H1 (cell line): ENCODE results near the gene FOXN4. TPM values are rescaled to one million over a fixed set of nuclear protein-coding genes. Genes with fewer than 3 reads are reported as not detected.

Experiments
- CTCF ChIA-PET: fragments of 300-600 bp; sonication (Branson Sonifier 250); formaldehyde crosslinking; loops from one replicate; lab custom pipeline; 2021; ENCODE audit not compliant: partially characterized antibody; lab: Charles Lee
- POLR2A ChIA-PET: fragments of 300-600 bp; sonication (Branson Sonifier 250); formaldehyde crosslinking; loops from one replicate; lab custom pipeline; 2021; ENCODE audit warnings: inconsistent platforms; ENCODE audit not compliant: partially characterized antibody; lab: Charles Lee
- DNase-seq, 2 experiments: peaks; one replicate each; pipeline versions ENCODE4 v3.0.0 to v3.0.0-alpha.2; 2010 to 2022; ENCODE audit warnings: low spot score in 2 of 2, low read depth in 1 of 2, mixed read lengths in 1 of 2
- FAIRE-seq: peaks from 2 replicates; lab custom pipeline; 2011; peaks lifted over from hg19 to GRCh38; lab: Jason Lieb, UNC
- H2AFZ ChIP-seq: 2 replicates; pipeline ENCODE4 v1.8.1; 2012; ENCODE audit warnings: low read length, inconsistent platforms
- H2AK5ac ChIP-seq: 2 replicates; pipeline ENCODE4 v1.6.1; 2013; ENCODE audit warnings: low read depth, low read length
- H2BK120ac ChIP-seq: replicated peaks from 2 replicates; pipeline ENCODE3; 2013; ENCODE audit warnings: low read depth, low read length, inconsistent platforms
- H2BK12ac ChIP-seq: 2 replicates; pipeline ENCODE4 v1.6.1; 2013; ENCODE audit warnings: low read depth, low read length
- H2BK15ac ChIP-seq: 2 replicates; pipeline ENCODE4 v1.6.1; 2013; ENCODE audit warnings: low read length
- H2BK20ac ChIP-seq: 2 replicates; pipeline ENCODE4 v1.6.1; 2013; ENCODE audit warnings: low read length
- H2BK5ac ChIP-seq: 2 replicates; pipeline ENCODE4 v1.6.1; 2013; ENCODE audit warnings: low read depth, low read length
- H3K14ac ChIP-seq: 2 replicates; pipeline ENCODE4 v1.6.1; 2013; ENCODE audit warnings: inconsistent platforms; ENCODE audit not compliant: insufficient read length
- H3K18ac ChIP-seq: 2 replicates; pipeline ENCODE4 v1.6.1; 2013; ENCODE audit warnings: low read length; ENCODE audit errors: extremely low read depth
- H3K23ac ChIP-seq: 2 replicates; pipeline ENCODE4 v1.6.1; 2013; ENCODE audit warnings: inconsistent platforms; ENCODE audit not compliant: insufficient read length
- H3K23me2 ChIP-seq: 2 replicates; pipeline ENCODE4 v1.6.1; 2013; ENCODE audit warnings: low read depth, low read length
- H3K27ac ChIP-seq: 2 replicates; pipeline ENCODE4 v1.6.1; 2011; ENCODE audit warnings: low read depth, low read length, inconsistent platforms
- H3K27me3 ChIP-seq, 4 experiments: replicated peaks in 1 of 4; 1 replicate in 1 of 4; 2 replicates in 3 of 4; pipeline versions ENCODE4 v1.6.1 to v1.8.1; 2011 to 2013; ENCODE audit warnings: low read length in 3 of 4, mild to moderate bottlenecking in 3 of 4, inconsistent platforms in 2 of 4, mixed read lengths in 2 of 4, moderate library complexity in 1 of 4; ENCODE audit not compliant: control insufficient read depth in 3 of 4, insufficient read depth in 3 of 4; ENCODE audit errors: extremely low read depth in 1 of 4
- H3K36me3 ChIP-seq, 4 experiments: 2 replicates each; pipeline versions ENCODE4 v1.6.1 to v1.8.1; 2011 to 2013; ENCODE audit warnings: mild to moderate bottlenecking in 4 of 4, low read length in 3 of 4, moderate library complexity in 2 of 4, control low read depth in 1 of 4, inconsistent platforms in 1 of 4; ENCODE audit not compliant: insufficient read depth in 4 of 4, control insufficient read depth in 2 of 4
- H3K4ac ChIP-seq: replicated peaks from 2 replicates; pipeline ENCODE3; 2013; ENCODE audit warnings: low read length, low read depth, mixed read lengths, inconsistent platforms; ENCODE audit not compliant: insufficient read length
- H3K4me1 ChIP-seq, 4 experiments: replicated peaks in 1 of 4; 1 replicate in 1 of 4; 2 replicates in 3 of 4; pipeline versions ENCODE4 v1.6.1 to v1.8.1; 2011 to 2013; ENCODE audit warnings: low read length in 3 of 4, inconsistent platforms in 2 of 4, mixed read lengths in 1 of 4; ENCODE audit not compliant: insufficient read depth in 4 of 4, control insufficient read depth in 3 of 4
- H3K4me2 ChIP-seq, 2 experiments: 2 replicates each; pipeline versions ENCODE4 v1.6.1 to v1.8.1; 2011 to 2013; ENCODE audit warnings: low read depth in 2 of 2, low read length in 2 of 2, control low read depth in 1 of 2, inconsistent platforms in 1 of 2, mild to moderate bottlenecking in 1 of 2; ENCODE audit not compliant: insufficient read depth in 1 of 2
- H3K4me3 ChIP-seq, 4 experiments: fragments of 200-600, 300-600 bp in 1 of 4; sonication (generic), shearing (Covaris generic), sonication (Bioruptor Twin) in 1 of 4; 2 replicates each; pipeline versions ENCODE4 v1.5.1 to v1.8.1; 2011 to 2016; ENCODE audit warnings: low read length in 4 of 4, low read depth in 3 of 4, control low read depth in 2 of 4, inconsistent platforms in 2 of 4, mild to moderate bottlenecking in 2 of 4, mixed read lengths in 1 of 4, moderate library complexity in 1 of 4; ENCODE audit not compliant: insufficient read depth in 2 of 4; ENCODE audit errors: extremely low read depth in 1 of 4
- H3K56ac ChIP-seq: replicated peaks from 2 replicates; pipeline ENCODE3; 2013; ENCODE audit warnings: low read depth, mild to moderate bottlenecking, mixed read lengths, low read length, inconsistent platforms; ENCODE audit not compliant: insufficient read length
- H3K79me1 ChIP-seq: 2 replicates; pipeline ENCODE4 v1.6.1; 2013; ENCODE audit warnings: low read depth, low read length, control low read depth
- H3K79me2 ChIP-seq, 2 experiments: 2 replicates each; pipeline versions ENCODE4 v1.6.1 to v1.8.1; 2012 to 2013; ENCODE audit warnings: low read length in 2 of 2, mild to moderate bottlenecking in 2 of 2, inconsistent platforms in 1 of 2; ENCODE audit not compliant: insufficient read depth in 2 of 2, control insufficient read depth in 1 of 2
- H3K9ac ChIP-seq, 4 experiments: replicated peaks in 1 of 4; 1 replicate in 1 of 4; 2 replicates in 3 of 4; pipeline versions ENCODE4 v1.6.1 to v1.8.1; 2011 to 2013; ENCODE audit warnings: low read depth in 3 of 4, low read length in 3 of 4, control low read depth in 2 of 4, mild to moderate bottlenecking in 2 of 4, moderate library complexity in 2 of 4, inconsistent platforms in 1 of 4; ENCODE audit errors: extremely low read depth in 1 of 4
- H3K9me3 ChIP-seq, 2 experiments: 2 replicates each; pipeline versions ENCODE4 v1.6.1 to v1.8.1; 2012 to 2013; ENCODE audit warnings: mild to moderate bottlenecking in 2 of 2, moderate library complexity in 2 of 2, control low read depth in 1 of 2, inconsistent platforms in 1 of 2, low read depth in 1 of 2, low read length in 1 of 2, mixed read lengths in 1 of 2; ENCODE audit not compliant: insufficient read depth in 2 of 2
- H4K20me1 ChIP-seq, 2 experiments: replicated peaks in 1 of 2; 2 replicates each; pipeline versions ENCODE3 to v1.8.1; 2011 to 2013; ENCODE audit warnings: inconsistent platforms in 2 of 2, low read length in 2 of 2, mild to moderate bottlenecking in 1 of 2; ENCODE audit not compliant: insufficient read depth in 2 of 2, control insufficient read depth in 1 of 2
- H4K5ac ChIP-seq: 2 replicates; pipeline ENCODE4 v1.6.1; 2013; ENCODE audit warnings: low read length, low read depth, mixed read lengths, inconsistent platforms; ENCODE audit not compliant: insufficient read length
- H4K8ac ChIP-seq: 2 replicates; pipeline ENCODE4 v1.8.0; 2013; ENCODE audit warnings: mild to moderate bottlenecking, moderate library complexity, low read length, inconsistent platforms; ENCODE audit not compliant: insufficient read depth; ENCODE audit errors: extremely low read depth
- H4K91ac ChIP-seq: replicated peaks from 2 replicates; pipeline ENCODE3; 2013; ENCODE audit warnings: low read length, mixed read lengths, inconsistent platforms; ENCODE audit not compliant: insufficient read length
- CBX8 ChIP-seq: fragments of 300-800, 300-1000 bp; sonication (generic); IDR thresholded peaks from 2 replicates; pipeline ENCODE4 v1.7.1; 2016; ENCODE audit warnings: low read depth, low read length, borderline replicate concordance
- SIN3A ChIP-seq, 2 experiments: IDR thresholded peaks in 1 of 2; conservative IDR thresholded peaks in 1 of 2; 2 replicates each; pipeline ENCODE4 v1.6.1; 2011 to 2012; ENCODE audit warnings: low read length in 2 of 2, improper control_type of control experiment in 1 of 2, low read depth in 1 of 2, mild to moderate bottlenecking in 1 of 2
- WGBS, 2 experiments: shearing (Covaris generic) in 1 of 2; methylation state at CpG; one replicate each; pipeline versions ENCODE4 v1.1.6 to v1.1.7; 2013 to 2015; ENCODE audit warnings: low lambda C conversion rate in 2 of 2, mixed read lengths in 2 of 2, inconsistent platforms in 1 of 2, low coverage in 1 of 2, missing lambda C conversion rate in 1 of 2; ENCODE audit not compliant: insufficient replicate concordance in 2 of 2, insufficient coverage in 1 of 2, insufficient read length in 1 of 2; ENCODE audit errors: extremely low coverage in 1 of 2, missing lambda C conversion rate in 1 of 2; 5-methylcytosine and 5-hydroxymethylcytosine counted together
- polyA plus RNA-seq, 7 experiments: library from polyadenylated mRNA; depleted of rRNA in 3 of 7; stranded (reverse) in 5 of 7; unstranded in 2 of 7; fragments of >200 nt in 5 of 7; fragments of 200-250 nt in 2 of 7; gene quantifications; 1 replicate in 5 of 7; 2 replicates in 1 of 7; 4 replicates in 1 of 7; pipeline versions ENCODE4 v1.2.1 to v1.2.3, GENCODE V29; 2011 to 2013; ENCODE audit warnings: missing spikeins in 2 of 7, mixed read lengths in 2 of 7
- total RNA-seq: library from RNA; stranded (reverse); fragmentation: NEBNext Ultra II Directional; extraction: Animal tissue kit (Norgen Biotek cat#: 25700); gene quantifications from 2 replicates; pipeline ENCODE4 v1.2.1, GENCODE V29; 2021
- TF ChIP-seq, protein P1 (sequence below): IDR thresholded peaks from 2 replicates; pipeline ENCODE4 v1.6.1; 2012; ENCODE audit warnings: low read length, inconsistent platforms

Gene FOXN4
- total and polyA plus RNA-seq, 2 of the 8 experiments (the other 6 are each of a cell fraction or from before 2014, with no cell fraction given) = 0.26 to 0.29 TPM

DNA sequence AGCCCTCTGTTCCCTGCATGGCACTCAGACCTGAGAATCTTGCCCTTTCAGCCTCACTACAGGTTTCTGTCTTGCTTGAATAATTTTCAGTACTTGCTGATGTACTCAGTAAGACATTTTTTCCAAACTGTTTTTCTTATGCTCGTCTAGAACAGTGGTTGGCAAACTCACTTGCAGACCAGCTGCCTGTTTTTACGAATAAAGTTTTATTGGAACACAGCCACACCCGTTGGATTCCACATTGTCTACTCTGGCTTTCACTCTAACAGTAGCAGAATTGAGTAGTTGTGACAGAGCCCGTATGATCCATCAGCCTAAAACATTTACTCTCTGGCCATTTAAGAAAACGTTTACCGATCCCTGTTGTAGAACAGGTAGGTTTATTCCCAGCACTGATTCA is 72.8 kb downstream of the FOXN4 start:
- Histone ChIP-seq H4K8ac (no peak overlapping the region), H3K14ac (no peak overlapping the region), H4K20me1 (no peaks in the 10 kb centered on the region), H3K36me3 (peaks cover 0 to 6% (median under 1%) of the 10 kb centered on the region in 4 experiments; a peak in 2 of 8 replicates), H3K27ac (no peak overlapping the region), H2BK12ac (no peak overlapping the region), H3K79me2 (no peaks in the 10 kb centered on the region), H2BK15ac (no peak overlapping the region), H2BK5ac (no peak overlapping the region), H3K56ac (no peak overlapping the region), H3K4ac (no peak overlapping the region), H2BK120ac (no peak overlapping the region), H3K18ac (no peak overlapping the region), H3K23me2 (no peaks in the 10 kb centered on the region), H4K5ac (no peak overlapping the region), H3K4me2 (no peak overlapping the region), H2AK5ac (no peak overlapping the region), H4K91ac (no peak overlapping the region), H3K27me3 (no peaks in the 10 kb centered on the region), H3K4me1 (no peaks in the 10 kb centered on the region), H2BK20ac (no peak overlapping the region), H3K9ac (no peak overlapping the region; a peak in 1 of 7 replicates), H3K9me3 (no peaks in the 10 kb centered on the region), H2AFZ (no peak overlapping the region), H3K79me1 (no peaks in the 10 kb centered on the region), H3K4me3 (no peak overlapping the region), H3K23ac (no peak overlapping the region)
- DNase-seq = no peak
- POLR2A ChIA-PET = no interaction called here
- no peak for FAIRE-seq
- TF ChIP-seq CBX8 (no peak), SIN3A (conservative IDR thresholded peaks at IDR 0.05 in 1 of 2, IDR thresholded peaks at IDR 0.05 in 1 of 2; ENCODE audit: low read depth in 1 of 2, low read length in 2 of 2) (no peak)
- TF ChIP-seq, protein P1, sequence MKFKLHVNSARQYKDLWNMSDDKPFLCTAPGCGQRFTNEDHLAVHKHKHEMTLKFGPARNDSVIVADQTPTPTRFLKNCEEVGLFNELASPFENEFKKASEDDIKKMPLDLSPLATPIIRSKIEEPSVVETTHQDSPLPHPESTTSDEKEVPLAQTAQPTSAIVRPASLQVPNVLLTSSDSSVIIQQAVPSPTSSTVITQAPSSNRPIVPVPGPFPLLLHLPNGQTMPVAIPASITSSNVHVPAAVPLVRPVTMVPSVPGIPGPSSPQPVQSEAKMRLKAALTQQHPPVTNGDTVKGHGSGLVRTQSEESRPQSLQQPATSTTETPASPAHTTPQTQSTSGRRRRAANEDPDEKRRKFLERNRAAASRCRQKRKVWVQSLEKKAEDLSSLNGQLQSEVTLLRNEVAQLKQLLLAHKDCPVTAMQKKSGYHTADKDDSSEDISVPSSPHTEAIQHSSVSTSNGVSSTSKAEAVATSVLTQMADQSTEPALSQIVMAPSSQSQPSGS = no peak
- CTCF ChIA-PET = interaction anchor here (0.9 to 1.8 kb wide), 2 partner anchors 124 to 468 kb away, joined by 3 to 4 read pairs; no protein-coding TSS in a partner anchor
- 96% methylated on average over 6 of the region's 6 CpGs; no CpG with 5 or more reads in 1 of the 2 experiments for WGBS, 2 experiments
